NCI-H128 (cell line): ENCODE data around the gene GP1BA.

ENCODE experiments used
- DNase-seq: peaks from one replicate; lab custom pipeline; 2025; ENCODE audit not compliant: unreplicated experiment; lab: John Stamatoyannopoulos, UW

GP1BA gene

DNA sequence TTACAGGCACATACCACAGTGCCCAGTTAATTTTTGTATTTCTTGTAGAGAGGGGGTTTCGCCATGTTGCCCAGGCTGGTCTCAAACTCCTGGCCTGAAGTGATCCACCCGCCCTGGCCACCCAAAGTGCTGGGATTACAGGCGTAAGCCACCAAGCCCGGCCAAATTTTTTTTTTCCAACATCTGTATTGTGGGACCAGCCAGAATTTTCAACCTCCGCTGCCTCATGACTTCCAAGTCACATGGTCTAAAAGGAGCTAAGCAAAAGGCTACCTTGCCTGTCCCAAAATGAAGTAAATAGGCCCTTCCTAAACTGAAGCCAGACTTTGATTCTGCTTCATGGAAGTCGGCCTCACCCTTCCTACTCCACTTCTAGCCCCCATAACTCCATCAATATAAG, 39.7 kb downstream of the GP1BA start:
- DNase-seq, result no peak

DNA sequence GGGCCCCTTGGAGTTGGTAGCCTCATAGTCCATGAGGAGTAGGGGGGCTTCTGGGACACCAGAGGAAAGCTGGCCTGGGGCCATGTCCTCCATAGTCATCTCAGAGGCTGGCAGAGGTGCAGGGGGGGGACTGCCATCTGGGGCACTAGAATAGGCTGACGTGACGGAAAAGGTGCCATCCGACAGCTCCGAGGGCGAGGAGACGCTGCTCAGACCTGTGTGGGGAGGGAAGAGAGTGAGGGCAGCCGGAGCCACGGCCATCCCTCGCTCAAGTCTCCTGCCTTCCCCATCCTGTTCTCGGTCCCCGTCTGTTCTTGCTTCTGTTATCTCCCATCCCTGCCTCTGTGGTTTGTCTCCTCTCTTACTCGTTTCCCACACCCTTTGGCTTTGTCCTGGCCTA, 40.2 kb downstream of the GP1BA start:
- no peak for DNase-seq

DNA sequence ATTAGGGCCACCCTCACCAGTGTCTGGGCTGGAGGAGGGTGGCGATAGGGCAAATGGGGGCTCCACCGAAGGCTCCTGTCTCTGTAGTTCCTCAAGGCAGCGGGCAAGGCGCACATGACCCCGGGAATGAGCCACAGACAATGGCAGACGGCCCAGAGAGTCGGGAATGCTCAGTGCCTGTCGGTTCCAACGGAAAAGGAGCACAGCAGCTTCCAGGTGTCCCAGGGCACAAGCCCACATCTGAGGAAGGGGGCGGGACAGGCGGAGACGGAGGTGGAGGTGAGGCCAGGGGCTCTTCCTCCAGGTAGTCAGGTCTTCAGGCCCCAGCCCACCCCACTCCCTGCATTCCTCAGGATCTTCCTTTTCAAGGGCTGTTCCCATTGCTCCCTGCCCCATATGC, 40.7 kb downstream of the GP1BA start:
- DNase-seq, result no peak

DNA sequence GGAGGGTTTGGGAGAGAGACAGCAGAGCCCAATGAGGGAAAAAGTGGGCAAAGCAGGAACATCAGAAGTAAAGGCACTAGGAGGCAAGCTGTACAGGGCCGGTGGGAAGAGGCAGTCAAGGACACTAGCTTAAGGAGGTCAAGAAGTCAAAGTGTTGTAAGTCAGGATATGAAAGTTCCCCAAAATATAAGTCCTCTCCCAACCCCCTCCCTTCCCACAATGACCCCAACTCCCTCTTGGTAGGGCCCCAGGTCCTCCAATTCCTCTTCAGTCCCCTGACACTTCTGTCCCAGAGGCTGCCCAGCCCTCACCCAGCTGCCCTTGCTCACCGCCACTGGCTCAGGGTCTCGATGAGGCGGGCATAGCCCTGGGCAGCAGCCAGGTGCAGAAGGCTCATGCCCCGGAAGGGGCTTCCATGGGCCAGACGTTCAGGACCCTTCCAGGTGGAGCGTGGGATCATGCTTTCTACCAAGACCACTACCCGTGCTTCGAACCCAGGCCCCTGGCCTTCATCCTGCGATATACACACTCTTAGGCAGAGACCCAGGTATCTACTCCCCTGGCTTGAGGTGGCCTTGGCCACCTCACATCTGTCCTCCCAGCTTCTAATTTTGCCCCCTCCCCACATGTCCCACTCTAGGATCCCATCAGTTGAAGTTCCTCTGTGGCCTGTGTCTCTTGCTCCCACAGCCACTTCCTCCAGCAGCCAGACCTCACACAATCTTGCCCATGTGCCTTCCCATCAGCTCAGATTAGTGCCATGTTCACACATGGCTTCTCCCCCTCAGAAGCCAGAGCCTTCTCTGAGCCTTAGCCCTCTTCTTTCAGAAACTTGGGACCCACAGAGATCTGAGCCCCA, 41.4 kb downstream of the GP1BA start:
- DNase-seq, result no peak

DNA sequence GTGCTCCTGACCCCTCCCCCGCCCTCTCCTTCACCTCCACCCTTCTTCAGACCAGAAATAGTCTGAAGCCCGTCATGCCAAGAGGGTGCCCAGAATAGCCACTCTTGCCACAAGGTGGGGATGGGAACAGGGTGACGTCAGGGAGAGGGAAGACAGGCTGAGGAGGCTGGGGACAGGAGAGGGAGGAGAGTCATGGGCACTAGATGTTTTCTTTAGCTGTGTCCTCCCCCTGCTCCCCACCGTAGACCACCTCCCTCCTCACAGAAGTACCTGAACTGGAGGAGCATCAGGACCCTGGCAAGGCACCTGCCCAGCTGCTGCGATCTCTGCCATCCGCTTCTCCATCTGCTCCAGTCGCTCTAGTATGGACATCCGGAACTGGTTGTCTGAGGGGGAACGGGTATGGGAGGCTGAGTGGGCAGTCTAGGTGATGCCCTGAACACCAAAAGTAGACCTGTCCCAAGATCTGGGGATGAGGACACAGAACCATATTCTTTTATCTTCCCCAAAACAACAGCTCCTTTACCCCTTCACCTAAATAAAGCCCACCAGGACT, 42.1 kb downstream of the GP1BA start:
- DNase-seq, result no peak

- DNase-seq, result no peak
Measured at GRCh38 chr17:4978726-4979125, 46.6 kb downstream of the GP1BA start.

DNA sequence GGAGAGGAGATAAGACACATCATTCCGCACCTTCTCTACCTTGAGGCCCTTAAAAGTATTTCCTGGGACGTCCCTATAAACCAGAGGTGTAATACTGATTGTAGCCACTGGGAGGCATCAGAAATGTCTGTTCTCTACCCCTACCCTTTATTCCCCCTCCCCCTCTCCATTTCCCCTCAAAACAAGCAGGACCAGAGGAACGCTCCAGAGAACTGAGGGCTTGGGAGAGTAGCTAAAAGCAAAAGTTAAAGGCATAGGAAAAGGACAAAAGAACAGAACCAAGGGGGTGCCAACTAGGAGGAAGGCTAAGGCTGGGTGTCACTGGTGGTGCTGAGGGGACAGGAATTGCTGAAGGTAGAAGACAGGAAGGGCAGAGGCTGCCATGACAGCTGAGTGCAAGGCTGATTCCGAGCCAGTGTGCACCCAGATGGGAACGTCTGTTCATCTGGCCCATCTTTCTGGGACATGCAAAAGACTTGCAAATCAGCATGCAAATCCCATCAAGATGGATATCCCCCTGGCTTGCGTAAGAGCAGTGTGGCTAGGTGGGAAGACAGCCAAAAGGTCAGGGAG, 48.7 kb downstream of the GP1BA start:
- no peak for DNase-seq

DNA sequence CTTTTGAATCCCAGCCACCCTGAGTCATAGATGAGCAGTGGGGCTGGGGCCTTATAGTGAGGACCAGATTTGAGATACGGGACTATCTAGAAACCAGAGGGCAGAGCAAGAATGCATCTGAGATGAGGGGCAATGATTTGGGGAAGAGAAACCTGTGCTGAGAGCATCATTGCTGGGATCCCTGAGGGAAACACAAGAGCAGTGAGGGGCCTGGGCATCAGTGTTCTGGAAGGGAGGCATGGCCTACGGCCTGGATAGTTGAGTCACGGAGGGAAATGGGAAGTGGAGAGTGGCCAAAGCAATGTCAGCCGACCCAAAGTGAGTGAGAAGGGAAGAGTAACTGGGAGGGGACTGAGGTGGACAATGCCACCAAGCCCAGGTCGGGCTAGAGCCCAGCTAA, 50.2 kb downstream of the GP1BA start:
- DNase-seq, result no peak
